ENCODE results near the gene DOCK11.

DNA sequence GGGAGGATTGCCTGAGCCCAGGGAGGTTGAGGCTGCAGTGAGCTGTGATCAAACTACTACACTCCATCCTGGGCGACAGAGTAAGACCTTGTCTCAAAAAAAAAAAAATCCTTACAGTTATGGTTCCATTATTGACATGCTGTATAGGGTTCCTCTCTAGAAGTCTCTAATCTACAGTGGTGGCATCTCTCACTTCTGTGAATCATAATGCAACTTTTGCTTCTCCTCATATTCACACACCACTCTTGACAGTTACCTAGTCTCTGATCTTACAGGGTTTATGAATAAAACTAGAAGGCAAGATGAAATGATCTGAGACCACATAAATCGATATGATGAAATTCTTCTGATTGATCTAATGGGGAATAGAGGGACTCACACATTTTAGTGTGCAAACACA, 40.6 kb downstream of the DOCK11 start:
- TF ChIP-seq EZH2 (IDR thresholded peaks at IDR 0.05; ENCODE audit: borderline replicate concordance, low read length): no peak
- no peak for TF ChIP-seq CTCF (IDR thresholded peaks at IDR 0.05; ENCODE audit: low read length)
